ENCODE data around the gene MOG.

The MOG gene

GRCh38 chr6:29656798-29657197 lies at the start of gene MOG:
TSS of gene MOG (plus strand) at chr6:29657092. CDS start at chr6:29657210, 118 bp downstream.
- DNase-seq (ENCODE audit: low spot score), result no peak

- DNase-seq (ENCODE audit: low spot score), result no peak
Observed at GRCh38 chr6:29608131-29608530, 48.8 kb upstream of the MOG start.

GRCh38 chr6:29610540-29610939 lies 46.4 kb upstream of the MOG start:
- no peak for DNase-seq (ENCODE audit: low spot score)

- DNase-seq (ENCODE audit: low spot score), result no peak
Observed at GRCh38 chr6:29611426-29611825, 45.5 kb upstream of the MOG start.

GRCh38 chr6:29617782-29618554 lies 38.9 kb upstream of the MOG start:
- DNase-seq (ENCODE audit: low spot score), result peak; percentile 71

GRCh38 chr6:29619578-29620160 lies 37.2 kb upstream of the MOG start:
- no peak for DNase-seq (ENCODE audit: low spot score)

GRCh38 chr6:29620630-29621029 lies 36.3 kb upstream of the MOG start:
- no peak for DNase-seq (ENCODE audit: low spot score)

- DNase-seq (ENCODE audit: low spot score), result no peak
Observed at GRCh38 chr6:29624520-29624961, 32.4 kb upstream of the MOG start.

GRCh38 chr6:29625337-29625930 lies 31.5 kb upstream of the MOG start:
- DNase-seq (ENCODE audit: low spot score), result no peak

- DNase-seq (ENCODE audit: low spot score), result no peak
Observed at GRCh38 chr6:29626948-29627754, 29.7 kb upstream of the MOG start.

- DNase-seq (ENCODE audit: low spot score), result peak; percentile 86
Observed at GRCh38 chr6:29627755-29628418, 29.0 kb upstream of the MOG start.

GRCh38 chr6:29628419-29629281 lies 28.2 kb upstream of the MOG start:
- peak; percentile 70 for DNase-seq (ENCODE audit: low spot score)

- DNase-seq (ENCODE audit: low spot score), result no peak
Observed at GRCh38 chr6:29629571-29629970, 27.3 kb upstream of the MOG start.

- no peak for DNase-seq (ENCODE audit: low spot score)
Observed at GRCh38 chr6:29630315-29630714, 26.6 kb upstream of the MOG start.

GRCh38 chr6:29631209-29631810 lies 25.6 kb upstream of the MOG start:
- DNase-seq (ENCODE audit: low spot score), result no peak

GRCh38 chr6:29631860-29632731 lies 24.8 kb upstream of the MOG start:
- DNase-seq (ENCODE audit: low spot score), result peak; percentile 63

GRCh38 chr6:29632789-29633533 lies 23.9 kb upstream of the MOG start, which contains the start of gene GABBR1:
TSS of gene GABBR1 (minus strand) at chr6:29633183. CDS start at chr6:29632385, 798 bp downstream.
- peak; percentile 94 for DNase-seq (ENCODE audit: low spot score)

GRCh38 chr6:29633534-29633905 lies 23.4 kb upstream of the MOG start:
- DNase-seq (ENCODE audit: low spot score), result no peak

- DNase-seq (ENCODE audit: low spot score), result no peak
Observed at GRCh38 chr6:29637247-29637646, 19.6 kb upstream of the MOG start.

Data from iPS-NIHi11 (cell line).